Ishikawa (cell line): ENCODE measurements around the gene WNK1.

ENCODE experiments used
- CEBPB ChIP-seq: IDR thresholded peaks from 2 replicates; pipeline ENCODE4 v1.6.1; 2012
- CREB1 ChIP-seq: IDR thresholded peaks from 2 replicates; pipeline ENCODE4 v1.6.1; 2012; ENCODE audit warnings: low read depth
- EGR1 ChIP-seq: IDR thresholded peaks from 2 replicates; pipeline ENCODE4 v1.6.1; 2012
- EP300 ChIP-seq: IDR thresholded peaks from 2 replicates; pipeline ENCODE4 v1.6.1; 2012; ENCODE audit warnings: borderline replicate concordance
- FOXM1 ChIP-seq: IDR thresholded peaks from 2 replicates; pipeline ENCODE4 v1.6.1; 2012; ENCODE audit warnings: low read depth, borderline replicate concordance
- NFIC ChIP-seq: IDR thresholded peaks from 2 replicates; pipeline ENCODE4 v1.6.1; 2012
- RAD21 ChIP-seq: IDR thresholded peaks from 2 replicates; pipeline ENCODE4 v1.6.1; 2012; ENCODE audit warnings: low read depth
- TAF1 ChIP-seq: IDR thresholded peaks from 2 replicates; pipeline ENCODE4 v1.6.1; 2012; ENCODE audit warnings: low read depth, mild to moderate bottlenecking
- TCF12 ChIP-seq: IDR thresholded peaks from 2 replicates; pipeline ENCODE4 v1.6.1; 2012; ENCODE audit warnings: low read depth
- TEAD4 ChIP-seq: IDR thresholded peaks from 2 replicates; pipeline ENCODE4 v1.6.1; 2012
- YY1 ChIP-seq: IDR thresholded peaks from 2 replicates; pipeline ENCODE4 v1.6.1; 2012; ENCODE audit warnings: low read depth
- ZBTB7A ChIP-seq: IDR thresholded peaks from 2 replicates; pipeline ENCODE4 v1.6.1; 2012; ENCODE audit warnings: low read depth
- TF ChIP-seq, protein P1 (sequence below): IDR thresholded peaks from 2 replicates; pipeline ENCODE4 v1.6.1; 2012; ENCODE audit warnings: low read depth, mild to moderate bottlenecking
- TF ChIP-seq, protein P2 (sequence below): IDR thresholded peaks from 2 replicates; pipeline ENCODE4 v1.6.1; 2012
- TF ChIP-seq, protein P3 (sequence below): IDR thresholded peaks from 2 replicates; pipeline ENCODE4 v1.6.1; 2012

Gene WNK1

DNA sequence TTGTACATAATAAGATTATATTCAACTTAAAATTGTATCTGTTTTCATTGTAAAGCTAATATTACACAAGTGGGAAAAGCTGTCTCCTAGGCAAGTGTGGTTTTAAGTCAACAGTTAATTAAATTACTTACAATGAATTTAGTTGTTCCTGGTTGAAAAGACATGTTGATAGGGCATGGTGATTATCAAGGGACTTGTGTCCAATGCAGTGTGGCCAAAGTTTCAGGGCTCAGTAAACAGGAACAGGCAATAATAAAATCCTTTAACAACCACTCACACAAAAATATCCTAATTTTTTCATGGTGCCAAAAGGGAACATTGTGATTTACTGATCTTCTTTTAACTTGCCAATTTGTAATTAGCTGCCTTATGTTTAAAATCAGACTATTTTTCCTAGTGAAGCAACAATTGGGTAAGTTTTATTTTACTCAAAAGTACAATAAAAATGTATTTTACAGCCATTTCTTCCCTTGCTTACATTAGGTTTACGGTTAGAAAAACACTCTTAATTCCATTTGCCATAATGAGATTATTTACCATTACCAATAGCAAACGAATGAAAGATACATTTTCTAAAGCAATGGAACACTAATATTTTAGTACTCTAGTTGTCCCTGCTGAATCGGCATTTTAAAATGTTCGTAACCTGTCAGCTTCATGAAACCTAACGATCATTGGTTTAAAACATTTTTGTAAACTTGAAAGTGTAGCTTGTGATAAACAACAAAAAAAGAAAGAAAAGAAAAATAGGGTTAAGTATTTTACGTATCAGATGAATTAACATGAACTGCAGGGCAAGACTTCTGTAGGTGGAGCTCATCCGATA, 1.8 kb upstream of the WNK1 start:
- no peak for TF ChIP-seq ZBTB7A
- no peak for TF ChIP-seq FOXM1
- no peak for TF ChIP-seq TEAD4
- no peak for TF ChIP-seq TAF1
- no peak for TF ChIP-seq EGR1
- TF ChIP-seq, protein P1, sequence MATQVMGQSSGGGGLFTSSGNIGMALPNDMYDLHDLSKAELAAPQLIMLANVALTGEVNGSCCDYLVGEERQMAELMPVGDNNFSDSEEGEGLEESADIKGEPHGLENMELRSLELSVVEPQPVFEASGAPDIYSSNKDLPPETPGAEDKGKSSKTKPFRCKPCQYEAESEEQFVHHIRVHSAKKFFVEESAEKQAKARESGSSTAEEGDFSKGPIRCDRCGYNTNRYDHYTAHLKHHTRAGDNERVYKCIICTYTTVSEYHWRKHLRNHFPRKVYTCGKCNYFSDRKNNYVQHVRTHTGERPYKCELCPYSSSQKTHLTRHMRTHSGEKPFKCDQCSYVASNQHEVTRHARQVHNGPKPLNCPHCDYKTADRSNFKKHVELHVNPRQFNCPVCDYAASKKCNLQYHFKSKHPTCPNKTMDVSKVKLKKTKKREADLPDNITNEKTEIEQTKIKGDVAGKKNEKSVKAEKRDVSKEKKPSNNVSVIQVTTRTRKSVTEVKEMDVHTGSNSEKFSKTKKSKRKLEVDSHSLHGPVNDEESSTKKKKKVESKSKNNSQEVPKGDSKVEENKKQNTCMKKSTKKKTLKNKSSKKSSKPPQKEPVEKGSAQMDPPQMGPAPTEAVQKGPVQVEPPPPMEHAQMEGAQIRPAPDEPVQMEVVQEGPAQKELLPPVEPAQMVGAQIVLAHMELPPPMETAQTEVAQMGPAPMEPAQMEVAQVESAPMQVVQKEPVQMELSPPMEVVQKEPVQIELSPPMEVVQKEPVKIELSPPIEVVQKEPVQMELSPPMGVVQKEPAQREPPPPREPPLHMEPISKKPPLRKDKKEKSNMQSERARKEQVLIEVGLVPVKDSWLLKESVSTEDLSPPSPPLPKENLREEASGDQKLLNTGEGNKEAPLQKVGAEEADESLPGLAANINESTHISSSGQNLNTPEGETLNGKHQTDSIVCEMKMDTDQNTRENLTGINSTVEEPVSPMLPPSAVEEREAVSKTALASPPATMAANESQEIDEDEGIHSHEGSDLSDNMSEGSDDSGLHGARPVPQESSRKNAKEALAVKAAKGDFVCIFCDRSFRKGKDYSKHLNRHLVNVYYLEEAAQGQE = no peak
- no peak for TF ChIP-seq NFIC

DNA sequence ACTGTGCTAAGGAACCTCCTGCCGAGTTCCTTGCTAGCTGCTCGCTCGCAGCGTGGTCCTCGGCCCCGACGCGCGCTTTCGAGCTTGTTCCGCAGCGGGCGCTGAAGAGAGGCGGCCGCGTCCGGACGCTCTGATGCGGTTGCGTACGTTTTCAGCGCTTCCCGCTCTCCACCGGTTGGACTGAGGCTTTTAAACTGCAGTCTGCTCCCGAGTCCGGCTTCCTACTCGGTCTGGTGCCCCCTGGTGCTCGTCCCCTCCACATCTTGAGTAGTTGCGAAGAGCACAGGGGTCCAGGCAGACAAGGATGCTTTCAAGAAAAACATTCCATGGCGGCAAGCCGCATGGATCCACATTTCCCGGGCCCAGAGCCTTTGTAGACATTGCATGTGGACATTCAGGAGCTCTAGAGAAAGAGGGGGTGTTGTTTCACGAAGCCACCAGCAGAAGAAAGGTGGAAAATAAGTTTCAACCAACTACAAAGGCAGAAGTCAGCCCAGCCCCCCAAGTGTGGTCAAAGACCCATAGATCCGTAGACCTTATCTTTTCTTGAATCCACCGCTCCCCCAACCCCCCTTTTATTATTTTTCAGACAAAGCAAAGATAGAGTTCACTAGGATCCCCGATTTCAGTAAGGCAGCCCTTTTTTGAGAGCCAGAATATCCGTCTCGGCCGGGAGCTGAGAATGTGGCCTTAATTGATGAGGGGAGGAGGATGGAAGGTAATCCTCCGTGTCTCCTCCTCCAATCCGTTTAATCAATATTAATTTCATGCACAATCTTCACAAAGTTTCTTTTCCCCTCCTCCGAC, 984 bp upstream of the WNK1 start:
- TF ChIP-seq FOXM1 (peak; percentile 31; the same call in 1 of the 2 replicates), NFIC (no peak), CREB1 (0 out of 2 replicates have a peak, but pooled peaks have one; percentile 14), RAD21 (peak; percentile 73), CEBPB (no peak), EP300 (0 out of 2 replicates have a peak, but pooled peaks have one; percentile 9), ZBTB7A (no peak), TAF1 (no peak), TCF12 (peak; percentile 53; the same call in 1 of the 2 replicates), TEAD4 (0 out of 2 replicates have a peak, but pooled peaks have one; percentile 9), EGR1 (no peak), YY1 (peak; percentile 21; the same call in 1 of the 2 replicates)
- TF ChIP-seq, protein P1 = no peak
- TF ChIP-seq, protein P2, sequence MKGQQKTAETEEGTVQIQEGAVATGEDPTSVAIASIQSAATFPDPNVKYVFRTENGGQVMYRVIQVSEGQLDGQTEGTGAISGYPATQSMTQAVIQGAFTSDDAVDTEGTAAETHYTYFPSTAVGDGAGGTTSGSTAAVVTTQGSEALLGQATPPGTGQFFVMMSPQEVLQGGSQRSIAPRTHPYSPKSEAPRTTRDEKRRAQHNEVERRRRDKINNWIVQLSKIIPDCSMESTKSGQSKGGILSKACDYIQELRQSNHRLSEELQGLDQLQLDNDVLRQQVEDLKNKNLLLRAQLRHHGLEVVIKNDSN = no peak; the same call in 1 of the 2 replicates
- TF ChIP-seq, protein P3, sequence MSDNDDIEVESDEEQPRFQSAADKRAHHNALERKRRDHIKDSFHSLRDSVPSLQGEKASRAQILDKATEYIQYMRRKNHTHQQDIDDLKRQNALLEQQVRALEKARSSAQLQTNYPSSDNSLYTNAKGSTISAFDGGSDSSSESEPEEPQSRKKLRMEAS = peak; percentile 98

DNA sequence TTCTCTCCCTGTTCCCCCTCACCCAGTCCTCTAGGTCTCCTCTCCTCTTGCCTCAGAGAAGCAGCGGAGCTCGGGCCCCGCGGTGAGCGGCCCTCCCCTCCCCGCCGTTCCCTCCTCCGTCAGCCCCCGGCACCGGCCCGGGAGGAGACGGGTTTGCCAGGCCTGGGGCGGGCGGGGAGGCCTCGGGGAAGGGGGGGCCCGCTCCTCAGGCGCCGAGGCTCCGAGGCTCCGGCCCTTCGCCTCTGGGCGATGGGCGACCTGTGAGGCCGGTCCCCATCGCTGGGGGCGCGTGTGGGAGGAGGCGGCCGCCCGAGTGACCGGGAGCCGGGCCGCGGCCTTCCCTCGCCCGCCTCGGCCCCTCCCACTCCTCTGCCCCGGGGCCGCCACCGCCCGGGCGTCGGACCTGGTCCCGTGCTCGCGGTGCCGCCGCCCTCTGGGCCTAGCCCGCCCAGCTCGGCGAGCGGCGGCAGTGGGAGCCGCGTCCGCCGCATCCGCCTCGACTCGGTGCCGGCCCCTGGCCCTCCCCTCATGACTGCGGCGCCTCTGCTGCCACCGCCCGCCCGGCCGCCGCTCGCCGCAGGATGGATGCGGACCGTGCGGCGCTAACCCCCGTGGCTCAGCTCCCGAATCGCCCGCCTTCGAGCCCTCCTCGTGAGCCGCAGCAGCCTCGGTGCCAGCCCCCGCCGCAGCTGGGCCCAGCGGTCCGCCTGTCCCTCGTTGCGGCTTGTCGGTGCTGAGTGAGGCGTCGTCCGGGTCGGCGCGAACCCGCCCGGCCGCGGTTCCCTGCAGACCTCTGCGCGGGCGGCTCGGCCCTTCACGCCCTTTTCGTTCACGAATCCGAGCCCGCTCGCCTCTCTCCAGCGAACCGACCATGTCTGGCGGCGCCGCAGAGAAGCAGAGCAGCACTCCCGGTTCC, 574 bp downstream of the WNK1 start:
- TF ChIP-seq, protein P1 = no peak
- TF ChIP-seq TAF1 = no peak; the same call in none of the 2 replicates
- no peak for TF ChIP-seq RAD21
- TF ChIP-seq YY1 = no peak
- TF ChIP-seq, protein P3 = peak; percentile 37; the same call in 1 of the 2 replicates
- TF ChIP-seq ZBTB7A = no peak; the same call in 1 of the 2 replicates
- TF ChIP-seq NFIC = no peak
- TF ChIP-seq CREB1 = no peak
- TF ChIP-seq TCF12 = peak; percentile 48; the same call in 1 of the 2 replicates
- no peak for TF ChIP-seq CEBPB
- TF ChIP-seq EGR1 = no peak
- TF ChIP-seq TEAD4 = no peak; the same call in 1 of the 2 replicates
- peak; percentile 55; the same call in 1 of the 2 replicates for TF ChIP-seq EP300
- TF ChIP-seq, protein P2 = peak; percentile 15; the same call in 1 of the 2 replicates
- no peak for TF ChIP-seq FOXM1
